NCI-H345 treated with DMSO at 0.1 percent for 48 hours (cell line): ENCODE measurements around the gene TBC1D7.
"Not testable (repeated sequence)": the region's sequence is repeated elsewhere in the genome, so short reads cannot be mapped to it uniquely, and the experiment has no call there.

Source experiments
- DNase-seq: peaks from one replicate; lab custom pipeline; 2025; ENCODE audit not compliant: unreplicated experiment; lab: John Stamatoyannopoulos, UW

Gene TBC1D7

GRCh38 chr6:13326031-13326586 is 2.2 kb downstream of the TBC1D7 start:
- not testable (repeated sequence) for DNase-seq

DNA sequence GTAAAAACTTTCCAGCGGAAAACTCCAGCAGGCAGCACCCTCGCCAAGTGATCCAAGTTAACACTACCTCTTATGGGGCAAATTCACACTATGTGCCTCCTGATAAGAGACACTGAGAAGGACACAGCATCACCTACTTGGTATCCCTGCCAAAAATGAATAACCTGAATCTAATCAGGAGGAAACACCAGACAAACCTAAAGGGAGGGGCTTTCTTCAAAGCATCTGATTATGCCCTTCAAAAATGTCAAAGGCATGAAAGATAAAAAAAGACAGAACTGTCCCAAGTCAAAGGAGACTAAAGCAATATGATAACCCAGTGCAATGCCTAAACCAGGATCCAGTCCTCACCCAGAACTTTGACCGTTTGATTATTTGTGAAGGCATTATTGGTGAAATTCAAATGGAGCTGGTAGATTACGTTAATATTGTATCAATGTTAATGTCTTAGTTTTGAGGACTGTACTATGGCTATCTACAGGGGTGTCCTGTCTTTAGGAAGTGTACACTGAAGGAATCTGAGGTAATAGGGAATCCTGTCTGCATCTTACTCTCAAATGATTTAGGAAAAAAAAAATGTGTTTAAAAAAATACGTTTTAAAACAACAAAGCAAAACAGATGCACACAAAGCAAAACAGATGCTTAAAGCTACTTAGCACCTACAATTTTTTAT is 8.3 kb downstream of the TBC1D7 start:
- DNase-seq: no peak

DNA sequence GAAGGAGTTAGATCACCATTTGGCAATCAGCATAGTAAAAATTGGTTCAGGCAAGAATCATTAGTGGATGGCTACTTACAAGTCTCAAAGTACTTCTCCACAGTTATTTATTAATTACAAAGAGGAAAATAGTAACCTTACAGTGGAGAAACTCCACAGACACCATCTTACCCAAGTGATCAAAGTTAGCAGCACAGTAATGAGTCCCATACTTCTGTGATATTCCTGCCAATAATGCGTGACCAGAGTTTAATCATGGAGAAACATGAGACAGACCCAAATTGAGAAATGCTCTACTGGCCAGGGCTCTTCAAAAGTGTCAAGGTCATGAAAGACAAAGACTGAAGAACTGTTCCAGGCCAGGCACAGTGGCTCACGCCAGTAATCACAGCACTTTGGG is 9.5 kb downstream of the TBC1D7 start:
- DNase-seq: no peak

DNA sequence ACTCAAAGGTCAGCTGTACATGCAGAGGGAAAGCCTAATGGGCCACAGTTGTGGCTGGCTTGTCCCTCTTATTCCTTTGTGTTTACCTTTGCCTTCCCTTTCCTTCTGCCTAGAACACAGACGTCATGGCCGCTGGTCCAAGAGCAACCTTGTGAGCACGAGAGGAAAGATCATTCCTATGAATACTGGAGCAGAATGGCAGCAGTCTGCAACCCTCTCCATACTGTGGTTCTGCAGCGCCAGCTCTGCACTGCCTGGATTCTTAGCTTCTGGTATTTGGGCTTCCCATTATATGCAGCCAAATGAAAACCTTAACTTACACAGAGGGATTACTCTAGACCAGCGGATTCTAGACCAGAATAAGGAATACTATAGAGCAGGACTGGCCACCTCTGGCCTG is 12.4 kb downstream of the TBC1D7 start:
- no peak for DNase-seq

DNA sequence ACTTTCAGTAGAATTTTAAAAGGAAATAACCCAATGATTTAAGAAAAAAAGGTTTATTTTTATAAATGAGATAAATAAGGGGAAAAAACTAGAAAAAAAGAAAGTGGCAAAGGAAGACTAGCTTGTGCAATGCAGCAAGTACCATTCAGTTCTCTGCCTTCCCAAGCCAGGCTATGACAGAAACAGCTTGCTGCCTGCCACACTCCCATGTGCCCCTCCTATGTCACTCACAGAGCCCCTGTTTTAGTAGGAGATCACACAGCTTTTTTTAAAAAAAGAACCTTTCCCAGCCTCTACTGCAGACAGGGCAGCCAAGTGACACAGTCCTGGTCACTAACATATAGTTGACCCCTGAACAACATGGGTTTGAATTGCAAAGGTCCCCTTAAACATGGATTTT is 13.5 kb downstream of the TBC1D7 start:
- DNase-seq: no peak

DNA sequence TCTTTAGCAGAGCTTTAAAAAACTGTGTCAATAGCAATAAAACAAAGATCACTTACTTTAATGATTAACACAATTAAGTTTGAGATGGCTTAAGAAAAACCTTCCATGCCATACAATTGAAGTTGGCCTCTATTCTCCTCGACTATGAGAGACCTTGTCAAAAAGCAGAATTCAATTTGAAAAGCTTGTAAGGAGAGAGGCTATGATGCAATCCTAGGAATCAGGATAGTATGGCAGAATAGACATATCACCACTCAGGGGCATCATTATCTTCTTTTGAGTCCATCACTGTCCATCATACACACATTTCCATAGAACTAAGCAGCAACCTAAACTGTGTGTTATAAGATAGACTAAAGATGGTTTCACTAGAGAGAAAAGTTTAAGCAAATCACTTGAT is 17.2 kb downstream of the TBC1D7 start:
- DNase-seq: no peak

- DNase-seq: no peak
Measured at GRCh38 chr6:13308332-13308731, 20.0 kb downstream of the TBC1D7 start.

- DNase-seq: no peak
Measured at GRCh38 chr6:13307508-13307995, 20.8 kb downstream of the TBC1D7 start.

GRCh38 chr6:13305791-13306190 is 22.5 kb downstream of the TBC1D7 start:
- DNase-seq: no peak

DNA sequence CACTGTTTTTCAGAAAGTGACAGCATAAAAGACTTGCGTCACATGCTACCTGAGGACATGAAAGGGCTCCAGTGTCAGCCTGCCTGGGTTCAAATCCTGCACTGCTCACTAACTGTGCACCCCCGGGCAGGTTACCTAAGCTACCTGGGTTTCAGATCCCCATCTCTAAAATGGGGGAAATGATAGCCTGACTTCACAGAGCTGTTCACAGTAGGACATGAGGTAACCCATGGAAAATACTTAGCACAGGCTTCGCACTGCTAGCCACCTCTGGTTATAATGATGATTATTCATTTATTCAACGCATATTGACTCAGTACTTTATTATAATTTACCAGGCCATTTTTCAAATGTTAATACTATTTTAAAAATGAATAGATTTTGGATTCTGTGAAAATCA is 23.0 kb downstream of the TBC1D7 start:
- DNase-seq: no peak

- no peak for DNase-seq
Measured at GRCh38 chr6:13304580-13305260, 23.6 kb downstream of the TBC1D7 start.

DNA sequence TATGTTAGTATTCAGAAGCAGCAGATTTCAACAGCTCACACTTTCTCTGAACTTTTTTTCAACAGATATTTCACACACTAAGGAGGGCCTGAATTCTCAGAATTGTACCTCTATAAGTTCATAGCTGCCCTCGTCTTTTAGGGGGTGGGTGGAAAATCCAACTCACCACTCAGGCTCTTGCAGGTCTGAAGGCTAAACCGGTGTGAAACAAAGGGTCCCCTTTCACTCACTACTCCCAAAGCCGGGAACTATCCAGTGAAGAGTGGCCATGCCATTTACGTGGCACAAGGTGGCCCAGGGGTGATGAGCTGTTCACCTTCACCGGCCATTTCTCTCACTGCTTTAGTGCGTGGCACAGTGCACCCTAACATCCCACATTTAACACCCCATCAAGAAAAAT is 24.2 kb downstream of the TBC1D7 start:
- DNase-seq: no peak

- DNase-seq: no peak
Measured at GRCh38 chr6:13303668-13304017, 24.7 kb downstream of the TBC1D7 start.

- no peak for DNase-seq
Measured at GRCh38 chr6:13302751-13303667, 25.3 kb downstream of the TBC1D7 start.

- no peak for DNase-seq
Measured at GRCh38 chr6:13302291-13302690, 26.0 kb downstream of the TBC1D7 start.

- DNase-seq: no peak
Measured at GRCh38 chr6:13300643-13301590, 27.4 kb downstream of the TBC1D7 start.

DNA sequence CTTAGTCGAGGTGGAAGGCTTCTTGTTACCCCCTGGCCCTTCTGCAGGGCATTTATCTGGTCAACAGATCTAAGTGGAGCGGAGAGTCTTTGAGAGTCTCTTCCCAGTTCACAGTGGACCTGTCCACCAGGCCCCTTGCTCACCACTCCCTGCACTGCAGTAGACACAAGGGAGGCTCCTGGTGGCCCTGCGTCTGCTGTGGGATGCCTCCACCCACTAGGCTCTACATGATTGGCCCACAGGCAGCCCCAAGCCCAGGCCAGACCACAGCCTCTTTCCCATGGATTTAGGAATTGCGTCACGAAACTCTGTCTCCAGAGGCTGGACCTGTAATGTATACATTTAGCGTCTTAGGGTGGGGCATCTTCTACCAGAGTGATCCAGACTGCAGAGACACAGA is 28.4 kb downstream of the TBC1D7 start:
- no peak for DNase-seq

DNA sequence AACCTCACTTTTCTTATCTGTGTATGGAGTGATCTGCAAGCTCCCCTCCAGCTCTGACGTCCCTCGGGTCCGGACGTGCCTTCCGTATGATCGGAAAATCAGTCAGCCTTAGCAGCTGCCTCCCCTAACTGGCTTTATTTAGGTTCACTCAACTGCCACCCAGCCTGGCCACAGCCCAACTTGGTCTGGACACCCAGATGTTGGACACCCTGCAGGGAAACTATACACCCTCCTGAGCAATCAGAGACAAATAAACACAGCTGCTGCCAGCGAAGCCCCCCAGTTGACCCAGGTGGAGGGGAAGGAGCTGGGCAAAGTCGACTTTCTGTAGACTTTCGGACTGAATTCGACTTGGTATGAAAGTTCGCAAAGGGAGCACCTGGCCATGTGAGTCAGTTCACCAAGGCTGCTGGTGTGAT is 28.9 kb downstream of the TBC1D7 start:
- no peak for DNase-seq

DNA sequence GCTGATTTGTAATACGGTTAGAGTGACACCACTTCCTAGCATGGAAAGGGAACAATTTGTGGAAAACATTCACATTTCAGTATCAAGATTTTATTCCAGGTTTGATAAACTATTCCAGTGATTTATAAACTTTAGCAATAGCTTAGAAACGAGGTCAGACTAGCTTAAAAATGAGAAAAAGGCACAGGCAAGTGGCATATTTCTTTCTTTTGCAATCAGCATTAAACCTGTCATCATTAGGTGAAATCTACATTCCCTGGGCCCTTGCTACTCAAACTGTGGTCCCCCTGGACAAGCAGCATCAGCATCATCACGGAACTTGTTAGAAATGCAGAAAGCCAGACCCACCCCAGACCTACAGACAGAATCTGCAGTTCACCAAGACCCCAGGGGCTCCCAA is 29.9 kb downstream of the TBC1D7 start:
- DNase-seq: no peak

GRCh38 chr6:13297391-13297790 is 30.9 kb downstream of the TBC1D7 start:
- DNase-seq: no peak
